ENCODE data around the gene MACC1.
"Not testable (repeated sequence)": the region's sequence is repeated elsewhere in the genome, so short reads cannot be mapped to it uniquely, and the experiment has no call there.

MACC1 gene

DNA sequence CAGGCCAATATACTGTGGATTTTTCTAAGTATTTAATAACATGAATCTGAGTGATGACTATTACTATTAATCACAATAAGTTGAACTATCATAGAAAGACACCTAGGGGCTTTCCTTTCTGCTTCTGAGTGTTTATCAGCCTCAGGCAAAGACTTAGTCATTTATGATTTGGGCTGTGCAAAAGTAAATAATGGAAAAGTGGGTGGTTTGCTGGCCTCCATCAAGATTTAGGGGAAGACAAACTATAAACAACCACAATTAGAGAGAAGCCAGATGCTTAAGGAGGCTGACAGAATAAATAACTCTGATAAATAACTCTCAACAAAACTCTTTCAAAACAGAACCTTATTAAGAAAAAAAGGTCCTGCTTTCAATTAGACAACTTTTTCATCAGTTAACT lies 64.7 kb downstream of the MACC1 start:
- Mint-ChIP-seq H3K27ac (no peak overlapping the region), H3K27me3 (no peaks in the 10 kb centered on the region), H3K4me3 (no peak overlapping the region), H3K36me3 (ENCODE audit: low read depth) (no peaks in the 10 kb centered on the region), H3K4me1 (ENCODE audit: low read depth) (peaks cover 4% of the 10 kb centered on the region), H3K9me3 (no peaks in the 10 kb centered on the region)

DNA sequence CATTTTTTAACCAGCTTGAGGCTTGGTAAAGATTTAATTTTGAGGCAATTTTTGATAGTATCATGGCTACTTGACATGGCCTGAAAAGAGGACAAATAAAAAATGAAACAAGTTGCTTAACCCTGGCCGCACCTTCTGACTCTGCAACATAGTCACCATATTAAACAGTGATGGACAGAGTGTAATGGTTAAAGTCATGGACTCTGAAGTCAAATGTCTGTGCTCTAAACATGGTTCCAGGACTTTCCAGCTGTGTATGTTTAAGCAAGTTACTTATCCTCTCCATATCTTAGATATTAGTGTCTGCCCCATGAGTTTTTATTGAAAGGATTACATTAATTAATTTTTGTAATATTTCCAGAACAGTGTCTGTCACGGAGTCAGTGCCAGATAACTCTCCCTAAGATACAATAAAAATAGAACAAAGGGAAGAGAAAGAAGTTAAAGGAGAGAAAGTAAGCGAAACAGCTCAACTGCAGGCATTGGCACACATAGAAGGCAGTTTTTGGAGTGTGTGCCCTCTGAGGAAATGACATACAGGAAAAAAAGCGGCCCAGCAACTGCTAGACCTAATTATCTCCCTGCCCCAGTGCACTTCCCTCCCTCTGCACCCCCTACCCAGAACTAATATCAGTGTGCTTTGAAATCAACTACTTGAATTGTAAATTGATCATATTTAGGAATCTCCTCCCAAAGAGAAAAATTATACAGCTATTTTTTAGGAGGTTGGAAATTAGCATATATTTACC lies 65.3 kb downstream of the MACC1 start:
- no peaks in the 10 kb centered on the region for H3K9me3 Mint-ChIP-seq
- H3K27me3 Mint-ChIP-seq: no peaks in the 10 kb centered on the region
- H3K36me3 Mint-ChIP-seq (ENCODE audit: low read depth): no peaks in the 10 kb centered on the region
- H3K4me3 Mint-ChIP-seq: no peak overlapping the region
- no peak overlapping the region for H3K27ac Mint-ChIP-seq
- H3K4me1 Mint-ChIP-seq (ENCODE audit: low read depth): peaks cover 4% of the 10 kb centered on the region

DNA sequence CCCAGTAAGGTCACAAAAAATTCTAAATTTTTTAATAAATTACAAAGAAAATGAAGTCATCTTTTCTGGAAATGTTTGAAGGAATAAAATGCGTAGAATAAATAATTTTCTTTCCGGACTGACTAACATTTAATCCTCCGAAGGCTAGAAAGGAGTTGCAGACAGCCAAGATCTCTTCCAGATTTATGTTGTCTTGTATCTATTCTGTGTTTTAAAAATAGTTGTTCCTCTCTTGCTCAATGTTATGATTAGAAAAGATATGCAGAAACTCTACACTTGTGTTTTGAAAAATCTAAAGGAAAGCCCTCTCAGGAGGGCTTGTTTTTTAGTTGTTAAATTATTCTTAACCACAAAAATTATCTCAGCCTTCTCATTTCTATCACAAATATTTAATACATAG lies 70.7 kb downstream of the MACC1 start:
- H3K4me3 Mint-ChIP-seq: no peak overlapping the region

DNA sequence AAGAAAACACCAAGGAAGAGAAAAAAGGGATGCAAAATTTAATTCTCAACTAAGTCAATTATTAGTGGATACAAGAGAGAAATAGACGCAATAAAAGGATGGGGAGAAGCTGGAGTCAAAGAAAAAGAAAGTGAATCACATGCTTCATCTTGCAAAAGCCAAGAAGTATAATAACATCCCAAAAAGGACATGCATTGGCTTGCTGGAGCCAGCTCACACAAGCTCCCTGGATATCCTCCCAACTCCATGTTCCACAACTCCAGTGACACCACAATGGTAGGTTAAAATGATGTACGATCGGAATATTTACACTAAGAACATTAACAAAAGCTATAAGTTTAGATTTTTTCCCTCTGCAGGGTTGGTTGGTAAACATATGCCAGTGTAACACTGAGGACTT lies 72.4 kb downstream of the MACC1 start:
- no peak overlapping the region for H3K4me3 Mint-ChIP-seq
- no peaks in the 10 kb centered on the region for H3K36me3 Mint-ChIP-seq (ENCODE audit: low read depth)
- H3K27me3 Mint-ChIP-seq: no peaks in the 10 kb centered on the region
- H3K9me3 Mint-ChIP-seq: no peaks in the 10 kb centered on the region
- no peak overlapping the region for H3K27ac Mint-ChIP-seq
- no peaks in the 10 kb centered on the region for H3K4me1 Mint-ChIP-seq (ENCODE audit: low read depth)

More for the DNA sequence above, 70.7 kb downstream of the MACC1 start:
- H3K4me1 Mint-ChIP-seq (ENCODE audit: low read depth): peaks cover 4% of the 10 kb centered on the region
- no peak overlapping the region for H3K27ac Mint-ChIP-seq
- H3K36me3 Mint-ChIP-seq (ENCODE audit: low read depth): no peaks in the 10 kb centered on the region
- no peaks in the 10 kb centered on the region for H3K9me3 Mint-ChIP-seq
- H3K27me3 Mint-ChIP-seq: no peaks in the 10 kb centered on the region

DNA sequence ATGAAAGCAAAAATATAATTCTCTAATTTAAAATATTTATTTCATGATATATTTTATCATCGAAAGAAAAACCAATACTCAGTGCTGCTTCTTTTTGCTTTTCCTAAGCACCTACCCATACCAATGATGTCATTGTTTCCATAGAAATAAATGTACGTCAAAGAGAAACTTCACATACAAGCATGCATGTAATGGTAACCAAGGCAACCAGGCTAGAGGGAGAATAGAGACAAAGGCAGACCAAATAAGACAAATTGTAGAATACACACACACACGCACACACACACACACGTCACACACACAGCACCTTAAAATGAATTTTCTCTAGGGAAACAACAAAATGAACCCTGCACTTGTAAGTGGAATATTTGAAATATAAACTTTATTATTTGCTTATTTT lies 75.5 kb downstream of the MACC1 start:
- Mint-ChIP-seq H3K4me1 (ENCODE audit: low read depth) (no peaks in the 10 kb centered on the region), H3K4me3 (no peak overlapping the region)

DNA sequence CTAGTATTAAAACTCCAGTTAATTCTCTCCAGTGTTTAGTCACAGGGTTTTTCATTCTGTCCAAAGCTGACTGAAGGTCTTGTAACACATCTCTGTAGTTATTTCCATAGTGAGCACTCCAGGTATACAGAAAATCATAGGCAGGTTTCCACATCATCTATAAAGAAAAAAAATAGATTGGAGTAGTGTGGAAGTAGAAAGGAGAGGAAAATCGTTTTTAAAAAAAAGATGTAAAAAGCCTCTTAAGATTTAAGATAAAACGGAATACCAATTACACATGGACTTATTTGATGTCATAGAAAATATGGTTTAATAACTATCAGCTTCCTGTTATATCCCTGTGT lies 76.2 kb downstream of the MACC1 start:
- no peaks in the 10 kb centered on the region for H3K36me3 Mint-ChIP-seq (ENCODE audit: low read depth)
- no peak overlapping the region for H3K27ac Mint-ChIP-seq
- no peak overlapping the region for H3K4me3 Mint-ChIP-seq
- no peaks in the 10 kb centered on the region for H3K27me3 Mint-ChIP-seq
- H3K4me1 Mint-ChIP-seq (ENCODE audit: low read depth): no peaks in the 10 kb centered on the region
- no peaks in the 10 kb centered on the region for H3K9me3 Mint-ChIP-seq

More for the DNA sequence above, 75.5 kb downstream of the MACC1 start:
- Mint-ChIP-seq H3K27ac (no peak overlapping the region), H3K36me3 (ENCODE audit: low read depth) (no peaks in the 10 kb centered on the region), H3K9me3 (no peaks in the 10 kb centered on the region), H3K27me3 (no peaks in the 10 kb centered on the region)

DNA sequence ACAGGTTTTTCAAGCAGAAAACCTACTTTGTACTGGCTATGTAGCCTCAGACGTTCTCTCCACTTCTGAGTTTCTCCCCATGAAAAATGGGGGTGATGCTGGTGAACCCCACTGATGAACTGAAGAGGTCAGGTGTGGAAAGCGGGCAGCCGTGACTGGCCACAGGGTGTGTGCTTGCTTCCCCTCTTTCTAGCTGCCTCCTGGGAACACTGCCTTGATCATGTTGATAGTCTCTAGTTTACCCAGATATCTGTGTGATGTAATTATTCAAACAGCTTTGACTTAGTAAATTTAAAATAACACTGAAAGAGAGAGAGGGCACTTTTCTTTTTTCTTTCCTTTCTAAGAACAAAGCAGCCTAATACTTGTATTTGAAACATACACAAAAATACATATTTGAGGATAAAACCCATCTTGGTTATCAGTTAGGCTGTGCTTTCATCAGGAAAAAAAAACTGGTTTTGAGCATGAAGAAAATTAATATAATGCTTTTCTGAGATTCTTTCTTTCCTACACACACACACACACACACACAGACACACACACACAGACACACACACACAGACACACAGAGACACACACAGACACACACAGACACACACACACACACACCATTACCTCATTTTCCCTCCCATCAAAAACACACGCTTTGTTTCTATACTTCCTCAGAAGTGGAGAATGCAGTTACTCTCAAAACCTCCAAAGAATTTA lies 76.7 kb downstream of the MACC1 start:
- no peak overlapping the region for H3K27ac Mint-ChIP-seq
- no peak overlapping the region for H3K4me3 Mint-ChIP-seq
- H3K9me3 Mint-ChIP-seq: no peaks in the 10 kb centered on the region
- H3K4me1 Mint-ChIP-seq (ENCODE audit: low read depth): no peaks in the 10 kb centered on the region
- no peaks in the 10 kb centered on the region for H3K36me3 Mint-ChIP-seq (ENCODE audit: low read depth)
- H3K27me3 Mint-ChIP-seq: no peaks in the 10 kb centered on the region

DNA sequence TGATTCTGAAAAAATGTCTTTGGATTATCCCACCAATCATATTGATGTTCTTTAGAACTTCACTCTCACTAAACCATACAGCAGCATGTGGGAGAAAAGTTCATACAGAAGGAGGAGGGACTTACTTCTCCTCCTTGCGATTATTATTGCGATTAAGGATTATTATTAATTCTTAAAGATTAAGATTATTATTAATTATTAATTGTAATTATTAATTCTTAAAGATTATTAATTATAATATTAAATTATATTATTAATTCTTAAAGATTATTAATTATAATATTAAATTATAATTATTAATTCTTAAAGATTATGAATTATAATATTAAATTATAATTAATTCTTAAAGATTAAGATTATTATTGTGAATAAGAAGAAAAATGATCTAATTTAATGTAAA lies 80.5 kb downstream of the MACC1 start:
- Mint-ChIP-seq H3K27me3 (no peaks in the 10 kb centered on the region), H3K4me3 (no peak overlapping the region), H3K27ac (no peak overlapping the region), H3K4me1 (ENCODE audit: low read depth) (no peaks in the 10 kb centered on the region), H3K9me3 (no peaks in the 10 kb centered on the region), H3K36me3 (ENCODE audit: low read depth) (no peaks in the 10 kb centered on the region)

DNA sequence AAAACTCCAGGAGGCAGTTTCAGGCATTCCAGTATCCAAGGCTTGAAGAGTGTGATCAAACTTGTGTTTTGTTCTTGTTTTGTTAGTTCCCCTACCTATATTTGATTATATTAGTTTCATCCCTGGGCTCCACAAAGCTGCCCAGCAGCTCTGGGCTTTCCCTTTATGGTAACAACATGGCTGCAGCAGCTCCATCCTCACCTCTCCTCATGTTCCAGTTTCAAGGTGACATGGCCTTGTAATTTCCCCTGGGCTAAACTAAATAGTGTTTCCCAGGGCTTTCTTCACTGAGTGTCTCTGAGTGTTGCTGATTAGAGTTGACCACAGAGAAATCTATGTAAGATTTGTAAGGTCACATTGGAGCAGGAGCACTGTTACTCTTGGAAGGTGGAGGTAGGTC lies 83.4 kb downstream of the MACC1 start:
- no peak overlapping the region for H3K27ac Mint-ChIP-seq
- no peaks in the 10 kb centered on the region for H3K27me3 Mint-ChIP-seq
- no peaks in the 10 kb centered on the region for H3K9me3 Mint-ChIP-seq
- no peak overlapping the region for H3K4me3 Mint-ChIP-seq
- no peaks in the 10 kb centered on the region for H3K36me3 Mint-ChIP-seq (ENCODE audit: low read depth)
- no peaks in the 10 kb centered on the region for H3K4me1 Mint-ChIP-seq (ENCODE audit: low read depth)

DNA sequence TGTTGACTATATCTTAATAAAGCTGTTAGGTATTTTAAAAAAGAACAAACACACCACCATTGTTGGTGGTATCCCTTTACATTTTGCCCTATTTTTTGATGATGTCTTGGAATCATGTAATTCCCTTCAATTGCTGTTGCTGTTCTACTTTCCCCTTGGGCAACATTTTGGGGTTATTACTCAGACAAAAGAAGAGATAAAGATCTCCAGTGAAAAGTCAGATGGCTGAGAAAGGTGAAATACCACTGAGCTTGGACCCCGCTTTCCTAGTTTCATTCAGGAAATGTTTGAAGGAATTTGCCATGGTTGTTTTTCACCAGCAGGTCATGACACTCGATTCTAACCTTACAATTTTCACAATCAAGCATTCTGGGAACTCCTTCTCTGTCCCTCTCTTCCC lies 84.6 kb downstream of the MACC1 start:
- no peaks in the 10 kb centered on the region for H3K4me1 Mint-ChIP-seq (ENCODE audit: low read depth)
- no peaks in the 10 kb centered on the region for H3K9me3 Mint-ChIP-seq
- no peaks in the 10 kb centered on the region for H3K36me3 Mint-ChIP-seq (ENCODE audit: low read depth)
- no peaks in the 10 kb centered on the region for H3K27me3 Mint-ChIP-seq
- no peak overlapping the region for H3K27ac Mint-ChIP-seq
- H3K4me3 Mint-ChIP-seq: no peak overlapping the region

DNA sequence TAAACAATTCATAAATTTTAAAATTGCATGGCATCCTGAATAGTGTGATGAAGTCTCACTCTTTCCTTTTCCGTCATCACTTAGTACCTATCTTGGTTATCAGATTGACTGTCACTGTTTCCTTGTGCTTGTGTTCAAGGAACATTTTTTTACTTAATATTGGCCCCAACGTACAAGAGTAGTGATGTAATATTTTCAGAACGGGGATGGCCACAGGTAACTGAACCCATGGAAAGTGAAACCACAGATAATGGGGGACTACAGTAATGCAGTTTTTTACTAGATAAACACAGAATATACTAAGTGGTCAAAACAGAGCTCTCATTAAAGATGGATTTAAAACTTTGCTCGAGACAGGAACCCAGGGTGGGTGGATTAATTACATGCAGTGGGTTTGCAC lies 85.4 kb downstream of the MACC1 start:
- H3K36me3 Mint-ChIP-seq (ENCODE audit: low read depth): no peaks in the 10 kb centered on the region
- H3K9me3 Mint-ChIP-seq: no peaks in the 10 kb centered on the region
- H3K4me3 Mint-ChIP-seq: no peak overlapping the region
- H3K27me3 Mint-ChIP-seq: peaks cover under 1% of the 10 kb centered on the region
- no peak overlapping the region for H3K27ac Mint-ChIP-seq
- no peaks in the 10 kb centered on the region for H3K4me1 Mint-ChIP-seq (ENCODE audit: low read depth)

DNA sequence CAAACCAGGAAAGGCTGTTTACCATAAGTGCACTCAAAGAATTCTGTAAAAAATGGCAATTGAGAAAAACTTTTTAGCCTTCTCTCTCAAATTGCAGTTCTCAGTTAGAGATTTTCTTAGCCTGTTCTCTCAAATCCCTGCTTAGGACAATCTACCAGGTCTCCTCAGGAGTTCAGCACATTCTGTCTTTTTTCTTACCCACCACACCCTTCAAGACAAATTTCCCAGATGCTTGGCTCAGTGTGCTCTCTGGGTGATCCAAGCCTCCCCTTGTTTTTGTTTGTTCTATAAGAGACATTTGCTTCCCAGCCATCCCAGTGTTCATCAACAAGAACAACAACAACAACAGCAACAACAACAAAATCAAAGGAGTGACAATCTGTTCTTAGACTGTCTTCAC lies 87.3 kb downstream of the MACC1 start:
- Mint-ChIP-seq H3K9me3 (no peaks in the 10 kb centered on the region), H3K4me1 (ENCODE audit: low read depth) (no peaks in the 10 kb centered on the region), H3K4me3 (no peak overlapping the region), H3K36me3 (ENCODE audit: low read depth) (no peaks in the 10 kb centered on the region), H3K27ac (no peak overlapping the region), H3K27me3 (peaks cover 4% of the 10 kb centered on the region)

DNA sequence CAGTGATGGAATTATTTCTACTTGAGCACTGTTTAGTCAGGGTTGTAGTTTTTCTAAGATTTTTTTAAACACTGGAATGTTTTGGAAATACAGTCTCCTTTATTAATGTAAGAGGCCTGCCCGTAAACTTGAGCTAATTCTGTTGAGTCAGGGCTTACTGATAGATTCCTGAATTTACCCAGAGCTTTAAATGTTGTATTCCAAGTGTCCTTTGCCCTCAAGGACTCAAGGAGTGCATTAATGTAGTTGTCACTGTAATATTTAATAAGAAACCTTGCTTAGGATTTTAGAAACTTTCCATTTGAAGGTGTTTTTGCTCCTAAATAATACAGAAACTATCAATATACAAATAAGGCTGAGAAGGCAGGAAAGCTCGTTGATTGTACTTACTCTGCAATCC lies 89.2 kb downstream of the MACC1 start:
- no peaks in the 10 kb centered on the region for H3K4me1 Mint-ChIP-seq (ENCODE audit: low read depth)
- H3K9me3 Mint-ChIP-seq: no peaks in the 10 kb centered on the region
- H3K27ac Mint-ChIP-seq: no peak overlapping the region
- peaks cover 4% of the 10 kb centered on the region for H3K27me3 Mint-ChIP-seq
- no peak overlapping the region for H3K4me3 Mint-ChIP-seq
- H3K36me3 Mint-ChIP-seq (ENCODE audit: low read depth): no peaks in the 10 kb centered on the region

DNA sequence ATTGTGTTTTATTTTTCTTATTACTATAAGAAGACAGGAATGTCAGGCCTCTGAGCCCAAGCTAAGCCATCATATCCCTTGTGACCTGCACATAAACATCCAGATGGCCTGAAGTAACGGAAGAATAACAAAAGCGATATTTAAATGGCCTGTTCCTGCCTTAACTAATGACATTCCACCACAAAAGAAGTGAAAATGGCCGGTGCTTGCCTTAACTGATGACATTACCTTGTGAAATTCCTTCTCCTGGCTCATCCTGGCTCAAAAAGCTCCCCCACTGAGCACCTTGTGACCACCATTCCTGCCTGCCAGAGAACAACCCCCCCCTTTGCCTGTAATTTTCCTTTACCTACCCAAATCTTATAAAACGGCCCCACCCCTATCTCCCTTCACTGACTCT lies 91.1 kb downstream of the MACC1 start:
- not testable (repeated sequence) for H3K27me3 Mint-ChIP-seq; H3K27ac Mint-ChIP-seq; H3K4me3 Mint-ChIP-seq; H3K4me1 Mint-ChIP-seq (ENCODE audit: low read depth); H3K36me3 Mint-ChIP-seq (ENCODE audit: low read depth); H3K9me3 Mint-ChIP-seq

DNA sequence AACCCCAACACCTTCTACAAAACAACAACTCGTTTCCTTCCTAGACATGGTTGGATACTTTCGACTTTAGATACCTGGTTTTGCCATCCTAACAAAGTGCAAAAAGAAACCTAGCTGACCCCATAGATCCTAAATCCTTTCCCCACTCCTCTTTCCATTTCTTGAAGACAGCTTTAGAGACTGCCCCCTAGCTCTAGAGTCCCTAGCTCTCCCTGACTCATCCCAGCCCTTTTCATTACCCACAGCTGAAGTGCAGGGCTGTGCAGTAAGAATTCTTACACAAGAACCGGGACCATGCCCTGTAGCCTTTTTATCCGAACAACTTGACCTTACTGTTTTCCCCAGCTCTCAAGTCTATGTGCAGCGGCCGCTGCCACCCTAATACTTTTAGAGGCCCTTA lies 93.1 kb downstream of the MACC1 start:
- not testable (repeated sequence) for H3K36me3 Mint-ChIP-seq (ENCODE audit: low read depth); H3K9me3 Mint-ChIP-seq; H3K4me3 Mint-ChIP-seq; H3K4me1 Mint-ChIP-seq (ENCODE audit: low read depth); H3K27me3 Mint-ChIP-seq; H3K27ac Mint-ChIP-seq

Measured in stimulated activated naive CD8-positive, alpha-beta T cell treated with anti-CD3 and anti-CD28 coated beads, Interleukin-15, Interleukin-2, amounts not matched to agents 100 ng/mL and 50 ng/mL, for 24 hours (primary cell).